Endothelial cell of umbilical vein (primary cell): Measurements from ENCODE around the gene TAS1R2.

ENCODE experiments used
- POLR2AphosphoS5 ChIP-seq: IDR thresholded peaks from 2 replicates; pipeline ENCODE4 v1.6.1; 2012; ENCODE audit warnings: low read depth, mild to moderate bottlenecking, control low read depth, low read length, moderate library complexity; ENCODE audit not compliant: insufficient read depth
- TF ChIP-seq, protein P1 (sequence below), 2 donors: IDR thresholded peaks; 1 replicate in 1 of 2; 2 replicates in 1 of 2; pipeline ENCODE4 v1.5.1; 2011; ENCODE audit warnings: low read length in 2 of 2, mild to moderate bottlenecking in 2 of 2, moderate library complexity in 2 of 2, control low read depth in 1 of 2, inconsistent platforms in 1 of 2, low read depth in 1 of 2; ENCODE audit not compliant: insufficient read depth in 1 of 2; ENCODE audit errors: extremely low read depth in 1 of 2

GRCh38 chr1:18872071-18872611, 12.7 kb upstream of the TAS1R2 start:
- TF ChIP-seq, protein P1, sequence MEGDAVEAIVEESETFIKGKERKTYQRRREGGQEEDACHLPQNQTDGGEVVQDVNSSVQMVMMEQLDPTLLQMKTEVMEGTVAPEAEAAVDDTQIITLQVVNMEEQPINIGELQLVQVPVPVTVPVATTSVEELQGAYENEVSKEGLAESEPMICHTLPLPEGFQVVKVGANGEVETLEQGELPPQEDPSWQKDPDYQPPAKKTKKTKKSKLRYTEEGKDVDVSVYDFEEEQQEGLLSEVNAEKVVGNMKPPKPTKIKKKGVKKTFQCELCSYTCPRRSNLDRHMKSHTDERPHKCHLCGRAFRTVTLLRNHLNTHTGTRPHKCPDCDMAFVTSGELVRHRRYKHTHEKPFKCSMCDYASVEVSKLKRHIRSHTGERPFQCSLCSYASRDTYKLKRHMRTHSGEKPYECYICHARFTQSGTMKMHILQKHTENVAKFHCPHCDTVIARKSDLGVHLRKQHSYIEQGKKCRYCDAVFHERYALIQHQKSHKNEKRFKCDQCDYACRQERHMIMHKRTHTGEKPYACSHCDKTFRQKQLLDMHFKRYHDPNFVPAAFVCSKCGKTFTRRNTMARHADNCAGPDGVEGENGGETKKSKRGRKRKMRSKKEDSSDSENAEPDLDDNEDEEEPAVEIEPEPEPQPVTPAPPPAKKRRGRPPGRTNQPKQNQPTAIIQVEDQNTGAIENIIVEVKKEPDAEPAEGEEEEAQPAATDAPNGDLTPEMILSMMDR (IDR thresholded peaks at IDR 0.05; ENCODE audit: extremely low read depth in 1 of 2, insufficient read depth in 1 of 2, low read depth in 1 of 2, low read length in 2 of 2), result no peak
- TF ChIP-seq POLR2AphosphoS5, result no peak
